HTR-8/SVneo (cell line): ENCODE measurements around the gene SLC39A1.

Source experiments
- DNase-seq: peaks from one replicate; pipeline ENCODE4 v3.0.0; 2011; ENCODE audit warnings: low spot score, mixed read lengths; ENCODE audit not compliant: insufficient read length
- FAIRE-seq: peaks from 2 replicates; lab custom pipeline; 2011; peaks lifted over from hg19 to GRCh38; lab: Jason Lieb, UNC

SLC39A1 gene

GRCh38 chr1:153977250-153978240, 14.2 kb upstream of the SLC39A1 start, which contains the start of gene JTB:
JTB (minus strand) TSS chr1:153977674; CDS start chr1:153977252, 422 bp downstream.
- no peak for FAIRE-seq
- DNase-seq, result peak; percentile 69

DNA sequence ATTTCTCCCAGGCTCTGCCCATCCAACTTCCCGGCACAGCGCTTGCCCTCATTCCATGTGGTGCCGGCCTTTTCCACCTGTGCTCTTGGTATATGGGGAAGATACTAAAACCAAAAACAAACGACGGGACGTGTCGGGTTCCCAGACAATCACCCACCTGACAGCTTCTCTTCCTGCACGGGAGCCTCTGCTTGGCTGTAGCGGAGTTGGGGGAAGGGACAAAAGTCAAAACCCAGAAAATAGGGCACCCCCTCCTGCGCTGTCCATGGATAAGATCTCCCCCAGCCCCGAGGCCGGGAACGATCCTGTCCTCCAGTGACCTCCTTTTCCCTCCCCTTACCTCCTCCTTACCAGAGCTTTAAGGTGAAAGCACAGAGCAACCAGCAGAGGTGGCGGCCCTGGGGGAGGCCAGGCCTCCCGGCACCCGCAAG, 13.5 kb upstream of the SLC39A1 start:
- DNase-seq, result no peak

DNA sequence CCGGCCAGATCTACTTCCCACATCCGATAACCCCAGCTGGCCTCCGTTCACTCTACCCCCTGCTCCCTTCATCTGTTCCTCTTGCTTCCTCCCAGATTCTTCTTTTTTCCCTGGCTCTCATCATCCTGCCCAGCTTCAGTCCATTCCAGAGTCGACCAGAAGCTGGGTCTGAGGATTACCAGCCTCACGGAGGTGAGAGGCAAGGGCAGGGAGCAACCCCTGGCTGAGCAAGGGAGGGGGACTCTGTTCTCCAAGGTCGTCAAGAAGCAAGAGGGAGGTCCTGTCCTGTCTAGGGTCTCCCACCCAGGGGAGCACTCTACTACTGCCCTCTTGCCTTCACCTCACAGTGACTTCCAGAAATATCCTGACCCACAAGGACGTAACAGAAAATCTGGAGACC, 10.2 kb upstream of the SLC39A1 start:
- no peak for DNase-seq
- FAIRE-seq, result no peak

More for the DNA sequence above, 13.5 kb upstream of the SLC39A1 start:
- no peak for FAIRE-seq

DNA sequence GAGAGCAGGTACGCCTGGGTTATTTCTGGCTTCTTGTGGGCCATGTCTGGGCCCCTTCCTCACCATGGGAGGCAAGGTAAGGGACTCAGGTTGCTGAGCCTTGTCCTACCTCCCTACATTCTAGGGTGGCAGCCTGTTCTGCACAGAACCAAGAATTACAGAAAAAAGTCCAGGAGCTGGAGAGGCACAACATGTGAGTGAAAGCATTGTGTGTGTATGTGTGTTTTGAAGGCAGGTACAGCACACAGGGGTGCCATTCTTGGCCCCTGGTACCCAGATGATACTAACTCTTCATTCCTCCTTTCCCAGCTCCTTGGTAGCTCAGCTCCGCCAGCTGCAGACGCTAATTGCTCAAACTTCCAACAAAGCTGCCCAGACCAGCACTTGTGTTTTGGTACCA, 9.7 kb upstream of the SLC39A1 start:
- no peak for DNase-seq
- FAIRE-seq, result no peak

GRCh38 chr1:153970346-153970745, 7.0 kb upstream of the SLC39A1 start:
- DNase-seq (no peak), FAIRE-seq (no peak)

DNA sequence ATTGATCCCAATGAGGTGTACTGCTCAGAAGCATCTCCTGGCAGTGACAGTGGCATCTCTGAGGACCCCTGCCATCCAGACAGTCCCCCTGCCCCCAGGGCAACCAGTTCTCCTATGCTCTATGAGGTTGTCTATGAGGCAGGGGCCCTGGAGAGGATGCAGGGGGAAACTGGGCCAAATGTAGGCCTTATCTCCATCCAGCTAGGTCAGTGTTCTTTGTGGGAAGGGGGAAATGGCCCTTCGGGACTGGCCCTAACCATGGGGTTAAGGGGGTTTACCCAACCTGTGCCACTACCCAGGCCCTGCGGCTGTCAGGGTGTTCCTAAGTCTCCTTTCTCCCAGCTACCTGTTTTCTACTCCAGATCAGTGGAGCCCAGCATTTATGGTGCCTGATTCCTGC, 5.6 kb upstream of the SLC39A1 start:
- FAIRE-seq (no peak), DNase-seq (no peak)

- DNase-seq, result no peak
Measured at GRCh38 chr1:153968408-153968807, 5.1 kb upstream of the SLC39A1 start.

DNA sequence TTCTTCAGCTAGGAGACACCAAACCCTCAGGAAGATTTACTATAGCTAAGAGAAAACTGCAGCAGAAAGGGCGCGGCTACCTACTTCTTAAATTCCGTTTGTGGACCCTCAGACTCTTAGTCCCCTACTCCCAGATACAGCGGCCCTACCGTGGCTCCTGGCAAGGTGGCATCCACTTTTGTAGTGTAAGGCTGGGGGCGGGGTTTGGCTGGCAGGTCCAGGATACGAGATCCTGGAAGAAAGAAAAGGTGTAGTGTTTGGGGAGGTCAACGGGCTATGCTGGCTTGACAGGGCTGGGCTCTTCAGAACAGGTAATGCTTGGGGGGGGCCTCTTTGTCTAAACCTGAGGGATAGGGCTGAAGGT, 4.6 kb upstream of the SLC39A1 start:
- FAIRE-seq, result no peak
- no peak for DNase-seq

More at GRCh38 chr1:153968408-153968807, 5.1 kb upstream of the SLC39A1 start:
- no peak for FAIRE-seq

DNA sequence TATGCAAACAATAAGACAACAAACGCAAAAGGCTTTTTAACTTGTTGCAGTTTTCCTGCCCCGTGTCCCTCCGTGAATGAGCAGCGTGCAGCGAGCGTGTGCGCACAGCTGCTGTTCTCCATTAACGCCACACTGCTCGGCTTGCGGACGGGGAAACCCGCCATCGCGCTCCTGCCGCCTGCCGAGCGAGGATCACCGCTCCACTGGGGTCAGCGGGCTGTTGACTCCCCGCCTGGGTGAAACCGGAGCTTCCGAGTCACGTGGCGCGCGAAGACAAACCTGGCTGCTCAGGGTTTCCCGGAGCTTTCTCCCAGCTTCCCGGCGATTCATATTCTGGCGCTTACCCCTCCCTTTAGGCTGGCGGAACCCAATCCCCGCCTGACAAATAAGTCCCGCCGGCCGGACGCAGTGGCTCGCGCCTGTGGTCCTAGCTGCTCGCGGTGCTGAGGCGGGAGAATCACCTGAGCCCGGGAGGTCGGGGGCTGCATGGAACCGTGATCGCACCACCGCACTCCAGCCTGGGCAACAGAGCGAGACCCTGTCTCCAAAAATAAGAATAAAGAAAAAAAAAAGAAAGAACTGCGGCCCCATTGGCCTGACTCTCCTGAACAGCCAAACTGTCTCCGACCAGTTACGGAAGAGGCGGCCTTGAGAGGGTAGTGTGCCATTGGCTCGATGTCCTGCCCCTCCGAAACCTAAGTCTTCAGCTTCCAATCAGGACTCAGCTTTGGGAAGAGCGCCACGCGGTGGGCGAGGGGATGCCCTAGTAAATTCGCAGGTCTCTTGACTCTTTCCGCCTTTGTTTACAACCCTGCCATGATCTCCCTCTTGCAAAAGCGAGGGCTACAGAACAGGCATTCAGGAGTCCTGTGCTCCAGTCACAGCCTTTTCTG, 4.0 kb upstream of the SLC39A1 start, which contains the start of gene CREB3L4:
Gene CREB3L4, plus strand, starts transcription at position 796 of the 893 bp plus-strand sequence. CDS start 624 bp downstream, outside the sequence.
- no peak for FAIRE-seq
- peak; percentile 88 for DNase-seq

GRCh38 chr1:153963850-153964331, 554 bp upstream of the SLC39A1 start:
- FAIRE-seq (no peak), DNase-seq (peak; percentile 58)

DNA sequence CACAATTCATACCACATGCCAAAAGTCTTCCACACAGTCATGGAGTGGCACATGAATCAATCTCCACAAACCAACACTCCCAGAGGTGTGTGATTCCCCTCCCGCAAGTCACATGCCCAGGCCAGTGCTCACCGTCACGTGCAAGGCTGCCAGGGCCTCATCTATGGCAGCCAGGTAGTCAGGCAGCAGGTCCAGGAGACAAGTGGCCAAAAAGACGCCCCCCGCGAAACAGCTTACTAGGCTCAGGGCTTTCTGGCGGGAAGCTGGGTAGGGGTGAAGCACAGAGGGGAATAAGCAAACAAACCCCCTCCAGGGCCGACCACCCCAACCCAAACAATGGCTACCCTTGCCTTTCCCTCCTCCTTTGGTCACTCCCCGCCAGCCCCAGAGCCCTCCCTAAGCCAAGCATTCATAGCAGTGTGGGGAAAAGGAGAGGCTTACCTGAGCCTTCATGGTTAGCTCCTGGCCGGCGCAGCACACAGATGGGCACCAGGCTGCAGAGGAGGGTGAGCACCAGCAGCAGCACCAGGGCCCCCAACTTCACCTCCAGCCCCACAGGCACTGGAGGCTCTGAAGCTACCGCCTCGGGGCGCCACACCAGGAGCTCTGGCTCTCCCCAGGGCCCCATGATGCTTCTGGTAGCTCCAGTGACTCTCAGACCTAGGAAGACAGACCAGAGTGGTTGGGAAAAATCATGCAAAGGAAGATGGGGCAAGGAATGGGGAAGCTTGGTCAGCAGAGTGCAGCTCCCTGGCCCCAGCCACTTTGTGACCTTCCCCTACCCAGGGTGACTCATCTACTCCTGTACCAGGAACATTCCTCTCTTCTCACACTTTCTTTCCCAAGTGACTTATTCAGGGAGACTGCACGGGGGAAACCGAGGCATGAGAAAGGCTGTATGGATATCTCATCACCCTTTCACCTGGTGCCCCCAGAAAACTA, 978 bp downstream of the SLC39A1 start:
- DNase-seq (no peak), FAIRE-seq (no peak)

GRCh38 chr1:153961421-153961820, 1.9 kb downstream of the SLC39A1 start:
- no peak for DNase-seq
- no peak for FAIRE-seq

GRCh38 chr1:153960206-153960605, 3.1 kb downstream of the SLC39A1 start:
- DNase-seq, result no peak
- FAIRE-seq, result no peak

DNA sequence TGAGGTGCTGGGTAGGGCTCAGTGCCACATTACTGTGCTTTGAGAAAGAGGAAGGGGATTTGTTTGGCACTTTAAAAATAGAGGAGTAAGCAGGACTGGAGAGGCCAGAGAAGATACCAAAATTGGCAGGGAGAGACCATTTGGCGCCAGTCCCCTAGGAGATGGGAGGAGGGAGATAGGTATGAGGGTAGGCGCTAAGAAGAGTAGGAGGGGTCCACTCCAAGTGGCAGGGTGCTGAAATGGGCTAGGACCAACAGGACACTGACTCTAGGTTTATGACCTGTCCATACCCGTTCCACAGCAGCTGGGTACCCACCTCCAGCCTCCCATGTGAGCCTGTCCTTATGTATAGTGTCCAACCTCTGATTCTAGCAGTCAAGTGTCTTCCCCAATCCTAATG, 3.9 kb downstream of the SLC39A1 start:
- no peak for DNase-seq
- no peak for FAIRE-seq

DNA sequence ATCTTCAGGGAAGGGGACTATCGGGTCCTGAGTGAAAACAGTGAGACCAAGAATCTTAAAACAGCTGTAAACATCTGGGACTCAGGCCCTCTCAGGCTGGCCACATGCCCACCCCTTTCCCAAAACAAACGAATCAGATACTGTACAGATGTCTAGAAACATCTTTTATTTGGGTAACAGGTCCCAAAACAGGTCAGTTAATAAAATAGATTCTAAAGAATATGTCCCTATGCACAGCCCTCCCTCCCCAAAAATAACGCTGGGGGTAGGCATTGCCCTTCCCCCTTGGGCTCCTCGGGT, 4.4 kb downstream of the SLC39A1 start:
- no peak for FAIRE-seq

GRCh38 chr1:153958111-153958960, 5.0 kb downstream of the SLC39A1 start, which contains the start of gene CRTC2:
CRTC2 (minus strand) TSS chr1:153958612; CDS start chr1:153958497, 115 bp downstream.
- FAIRE-seq (peak; percentile 66), DNase-seq (peak; percentile 95)

More for the DNA sequence above, 4.4 kb downstream of the SLC39A1 start:
- DNase-seq, result no peak

- FAIRE-seq (no peak), DNase-seq (no peak)
Measured at GRCh38 chr1:153957744-153958110, 5.6 kb downstream of the SLC39A1 start.

DNA sequence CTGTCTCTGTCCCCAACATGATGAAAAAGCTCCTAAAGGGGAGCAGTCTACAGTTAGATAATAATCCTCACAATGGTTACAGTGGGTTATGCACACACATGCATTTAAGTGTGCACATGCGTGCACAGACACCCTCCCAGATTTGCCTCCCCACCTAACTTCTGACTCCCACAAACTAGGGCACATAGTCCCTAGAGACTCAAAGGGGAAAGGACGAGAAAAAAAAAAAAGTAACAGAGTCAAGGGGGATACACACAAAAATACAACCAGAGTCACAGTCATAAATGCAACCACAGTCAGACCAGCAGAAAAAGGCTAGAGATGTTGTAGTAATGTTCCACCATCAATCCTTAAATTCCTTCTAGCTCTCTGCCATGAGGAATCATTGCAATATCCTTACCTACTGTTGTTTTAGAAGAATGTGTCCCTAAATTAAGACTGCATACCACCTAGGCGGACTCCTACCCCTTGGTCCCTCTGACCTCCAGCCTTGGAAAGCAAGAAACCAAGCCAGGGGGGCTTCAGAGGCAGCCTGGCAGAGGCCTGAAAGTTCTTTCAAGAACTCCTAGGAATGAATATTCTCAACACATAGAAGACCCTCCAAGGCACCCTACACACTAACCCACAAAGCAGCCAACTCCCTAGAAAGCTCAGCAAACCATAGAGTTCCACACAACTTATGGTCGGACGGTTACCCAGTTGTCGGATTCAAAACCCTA, 6.2 kb downstream of the SLC39A1 start:
- FAIRE-seq (no peak), DNase-seq (no peak)
